OCI-LY7 (cell line): ENCODE data around the gene SPG21.

ENCODE experiments used
- CTCF ChIP-seq: fragments of 200-600 bp; sonication (generic); conservative IDR thresholded peaks from 2 replicates; pipeline ENCODE4 v1.5.1; 2014; ENCODE audit warnings: mild to moderate bottlenecking, antibody characterized with exemption, low read length, moderate library complexity, mixed read lengths
- EZH2phosphoT487 ChIP-seq: fragments of 200-600 bp; sonication (generic); IDR thresholded peaks from 2 replicates; pipeline ENCODE4 v1.6.1; 2018; ENCODE audit warnings: low read depth, borderline replicate concordance, mild to moderate bottlenecking, mixed run types, antibody characterized with exemption, low read length, moderate library complexity, mixed read lengths

GRCh38 chr15:65037309-65037708 lies 47.6 kb upstream of the SPG21 start:
- TF ChIP-seq CTCF (no peak), EZH2phosphoT487 (no peak)
